Measurements from ENCODE around the gene MYB.
"Not testable (repeated sequence)": the region's sequence is repeated elsewhere in the genome, so short reads cannot be mapped to it uniquely, and the experiment has no call there.

Gene MYB

GRCh38 chr6:135164387-135164786, 16.7 kb upstream of the MYB start:
- H3K4me1 ChIP-seq (ENCODE audit: control insufficient read depth, insufficient read depth, low read length); H3K4me3 ChIP-seq (ENCODE audit: low read depth, low read length); H3K36me3 ChIP-seq (ENCODE audit: control insufficient read depth, insufficient read depth, low read length); H3K9me3 ChIP-seq (ENCODE audit: control insufficient read depth, insufficient read depth, low read length); H3K27me3 ChIP-seq (ENCODE audit: control insufficient read depth, insufficient read depth, low read length); H3K9ac ChIP-seq (ENCODE audit: low read depth, low read length); H3K27ac ChIP-seq (ENCODE audit: low read depth, low read length): not testable (repeated sequence)

GRCh38 chr6:135165031-135165430, 16.1 kb upstream of the MYB start:
- Histone ChIP-seq H3K36me3 (ENCODE audit: control insufficient read depth, insufficient read depth, low read length) (no peaks in the 10 kb centered on the region), H3K9ac (ENCODE audit: low read depth, low read length) (no peak overlapping the region), H3K27ac (ENCODE audit: low read depth, low read length) (no peak overlapping the region), H3K4me1 (ENCODE audit: control insufficient read depth, insufficient read depth, low read length) (no peaks in the 10 kb centered on the region), H3K9me3 (ENCODE audit: control insufficient read depth, insufficient read depth, low read length) (no peaks in the 10 kb centered on the region), H3K27me3 (ENCODE audit: control insufficient read depth, insufficient read depth, low read length) (no peaks in the 10 kb centered on the region), H3K4me3 (ENCODE audit: low read depth, low read length) (no peak overlapping the region)

- no peak overlapping the region for H3K9ac ChIP-seq (ENCODE audit: low read depth, low read length)
- no peaks in the 10 kb centered on the region for H3K27me3 ChIP-seq (ENCODE audit: control insufficient read depth, insufficient read depth, low read length)
- no peaks in the 10 kb centered on the region for H3K36me3 ChIP-seq (ENCODE audit: control insufficient read depth, insufficient read depth, low read length)
- H3K27ac ChIP-seq (ENCODE audit: low read depth, low read length), result no peak overlapping the region
- no peaks in the 10 kb centered on the region for H3K9me3 ChIP-seq (ENCODE audit: control insufficient read depth, insufficient read depth, low read length)
- no peaks in the 10 kb centered on the region for H3K4me1 ChIP-seq (ENCODE audit: control insufficient read depth, insufficient read depth, low read length)
- no peak overlapping the region for H3K4me3 ChIP-seq (ENCODE audit: low read depth, low read length)
These were observed 14.6 kb upstream of the MYB start for GRCh38 chr6:135166515-135166914.

- Histone ChIP-seq H3K4me1 (ENCODE audit: control insufficient read depth, insufficient read depth, low read length) (no peaks in the 10 kb centered on the region), H3K27me3 (ENCODE audit: control insufficient read depth, insufficient read depth, low read length) (no peaks in the 10 kb centered on the region), H3K9me3 (ENCODE audit: control insufficient read depth, insufficient read depth, low read length) (no peaks in the 10 kb centered on the region), H3K36me3 (ENCODE audit: control insufficient read depth, insufficient read depth, low read length) (no peaks in the 10 kb centered on the region), H3K9ac (ENCODE audit: low read depth, low read length) (no peak overlapping the region), H3K27ac (ENCODE audit: low read depth, low read length) (no peak overlapping the region), H3K4me3 (ENCODE audit: low read depth, low read length) (no peak overlapping the region)
These were observed 13.5 kb upstream of the MYB start for GRCh38 chr6:135167617-135168016.

GRCh38 chr6:135168766-135169165, 12.3 kb upstream of the MYB start:
- Histone ChIP-seq H3K36me3 (ENCODE audit: control insufficient read depth, insufficient read depth, low read length) (no peaks in the 10 kb centered on the region), H3K27ac (ENCODE audit: low read depth, low read length) (no peak overlapping the region), H3K4me3 (ENCODE audit: low read depth, low read length) (no peak overlapping the region), H3K27me3 (ENCODE audit: control insufficient read depth, insufficient read depth, low read length) (no peaks in the 10 kb centered on the region), H3K9ac (ENCODE audit: low read depth, low read length) (no peak overlapping the region), H3K4me1 (ENCODE audit: control insufficient read depth, insufficient read depth, low read length) (no peaks in the 10 kb centered on the region), H3K9me3 (ENCODE audit: control insufficient read depth, insufficient read depth, low read length) (no peaks in the 10 kb centered on the region)

DNA sequence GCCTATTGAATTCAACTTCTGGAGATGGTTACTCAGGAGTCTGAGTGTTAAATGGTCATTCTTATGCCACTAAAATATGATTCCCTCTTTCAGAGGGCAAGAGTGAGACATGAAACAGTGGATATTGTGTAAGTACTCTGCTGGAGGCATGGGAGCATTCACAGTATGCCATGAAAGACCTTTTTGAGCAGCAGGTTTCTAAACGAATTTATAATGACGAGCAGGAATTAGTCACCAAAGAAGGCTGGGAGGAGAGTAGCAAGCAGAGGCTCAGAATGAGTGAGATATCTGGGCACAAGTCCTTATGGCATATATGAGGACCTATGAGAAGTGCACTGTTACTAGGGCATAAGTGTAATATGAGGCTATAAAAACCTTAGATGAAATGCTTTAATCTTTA, 10.9 kb upstream of the MYB start:
- Histone ChIP-seq H3K4me1 (ENCODE audit: control insufficient read depth, insufficient read depth, low read length) (no peaks in the 10 kb centered on the region), H3K36me3 (ENCODE audit: control insufficient read depth, insufficient read depth, low read length) (no peaks in the 10 kb centered on the region), H3K9me3 (ENCODE audit: control insufficient read depth, insufficient read depth, low read length) (no peaks in the 10 kb centered on the region), H3K4me3 (ENCODE audit: low read depth, low read length) (no peak overlapping the region), H3K9ac (ENCODE audit: low read depth, low read length) (no peak overlapping the region), H3K27ac (ENCODE audit: low read depth, low read length) (no peak overlapping the region), H3K27me3 (ENCODE audit: control insufficient read depth, insufficient read depth, low read length) (no peaks in the 10 kb centered on the region)

DNA sequence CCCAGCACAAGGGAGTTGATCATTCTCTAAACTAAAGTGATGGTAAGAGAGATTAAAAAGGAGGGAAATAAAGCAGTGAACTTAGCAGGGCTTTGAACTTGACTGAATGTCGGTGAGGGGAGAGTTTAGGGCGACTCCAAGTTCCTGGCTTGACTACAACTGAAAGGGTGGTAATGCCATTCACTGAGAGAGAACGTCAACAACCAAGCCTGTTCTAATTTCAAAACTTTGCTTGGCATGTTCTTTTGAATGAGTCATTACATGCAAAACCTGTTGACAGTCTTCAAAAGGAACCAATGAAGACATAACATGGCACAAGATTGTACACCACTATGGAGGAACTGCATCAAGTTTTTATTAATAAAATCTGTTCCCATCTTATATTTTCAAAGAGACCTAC, 10.3 kb upstream of the MYB start:
- H3K9me3 ChIP-seq (ENCODE audit: control insufficient read depth, insufficient read depth, low read length), result no peaks in the 10 kb centered on the region
- no peaks in the 10 kb centered on the region for H3K36me3 ChIP-seq (ENCODE audit: control insufficient read depth, insufficient read depth, low read length)
- H3K27ac ChIP-seq (ENCODE audit: low read depth, low read length), result no peak overlapping the region
- H3K4me1 ChIP-seq (ENCODE audit: control insufficient read depth, insufficient read depth, low read length), result no peaks in the 10 kb centered on the region
- no peaks in the 10 kb centered on the region for H3K27me3 ChIP-seq (ENCODE audit: control insufficient read depth, insufficient read depth, low read length)
- no peak overlapping the region for H3K9ac ChIP-seq (ENCODE audit: low read depth, low read length)
- no peak overlapping the region for H3K4me3 ChIP-seq (ENCODE audit: low read depth, low read length)

DNA sequence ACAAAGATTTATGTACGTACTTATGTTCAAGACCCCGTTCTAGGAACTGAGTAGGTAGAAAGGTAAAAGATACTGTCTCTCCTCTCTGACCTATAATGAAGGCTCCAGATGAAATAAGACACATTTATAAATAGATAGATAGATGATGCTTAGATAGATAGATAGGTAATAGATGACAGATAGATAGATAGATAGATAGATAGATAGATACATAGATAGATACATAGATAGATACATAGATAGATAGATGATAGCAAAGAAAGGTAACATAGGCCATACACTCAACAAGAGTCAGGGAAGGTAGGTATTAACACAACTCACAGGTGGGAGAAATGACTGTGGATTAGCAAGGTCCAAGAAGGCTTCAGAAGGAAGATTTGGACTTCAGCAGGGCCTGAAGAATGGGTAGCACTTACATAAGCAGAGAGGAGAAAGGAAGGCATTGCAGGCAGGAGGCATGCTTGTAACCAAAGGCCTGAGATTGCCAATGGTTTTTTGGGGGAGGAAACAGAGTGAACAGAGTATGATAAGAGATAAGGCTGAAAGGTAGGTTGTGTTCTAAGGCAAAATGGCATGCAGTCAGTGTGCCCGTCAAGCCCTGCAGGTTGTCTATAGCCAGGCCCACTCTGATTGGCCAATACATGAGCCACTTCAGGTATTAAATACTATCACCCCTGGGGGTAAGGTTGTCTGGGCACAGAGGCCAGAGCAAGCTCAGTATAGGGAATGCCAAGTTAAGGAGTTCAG, 7.7 kb upstream of the MYB start:
- Histone ChIP-seq H3K4me3 (ENCODE audit: low read depth, low read length) (no peak overlapping the region), H3K27me3 (ENCODE audit: control insufficient read depth, insufficient read depth, low read length) (no peaks in the 10 kb centered on the region), H3K4me1 (ENCODE audit: control insufficient read depth, insufficient read depth, low read length) (no peaks in the 10 kb centered on the region), H3K9ac (ENCODE audit: low read depth, low read length) (no peak overlapping the region), H3K27ac (ENCODE audit: low read depth, low read length) (no peak overlapping the region), H3K9me3 (ENCODE audit: control insufficient read depth, insufficient read depth, low read length) (no peaks in the 10 kb centered on the region), H3K36me3 (ENCODE audit: control insufficient read depth, insufficient read depth, low read length) (no peaks in the 10 kb centered on the region)

GRCh38 chr6:135173989-135174484, 7.1 kb upstream of the MYB start:
- no peaks in the 10 kb centered on the region for H3K4me1 ChIP-seq (ENCODE audit: control insufficient read depth, insufficient read depth, low read length)
- H3K4me3 ChIP-seq (ENCODE audit: low read depth, low read length), result no peak overlapping the region
- no peaks in the 10 kb centered on the region for H3K9me3 ChIP-seq (ENCODE audit: control insufficient read depth, insufficient read depth, low read length)
- H3K27ac ChIP-seq (ENCODE audit: low read depth, low read length), result no peak overlapping the region
- H3K9ac ChIP-seq (ENCODE audit: low read depth, low read length), result no peak overlapping the region
- no peaks in the 10 kb centered on the region for H3K36me3 ChIP-seq (ENCODE audit: control insufficient read depth, insufficient read depth, low read length)
- H3K27me3 ChIP-seq (ENCODE audit: control insufficient read depth, insufficient read depth, low read length), result peaks cover 3% of the 10 kb centered on the region

GRCh38 chr6:135176058-135176457, 5.0 kb upstream of the MYB start:
- Histone ChIP-seq H3K27me3 (ENCODE audit: control insufficient read depth, insufficient read depth, low read length) (peaks cover 8% of the 10 kb centered on the region), H3K36me3 (ENCODE audit: control insufficient read depth, insufficient read depth, low read length) (no peaks in the 10 kb centered on the region), H3K4me3 (ENCODE audit: low read depth, low read length) (no peak overlapping the region), H3K9ac (ENCODE audit: low read depth, low read length) (no peak overlapping the region), H3K9me3 (ENCODE audit: control insufficient read depth, insufficient read depth, low read length) (no peaks in the 10 kb centered on the region), H3K4me1 (ENCODE audit: control insufficient read depth, insufficient read depth, low read length) (no peaks in the 10 kb centered on the region), H3K27ac (ENCODE audit: low read depth, low read length) (no peak overlapping the region)

- Histone ChIP-seq H3K36me3 (ENCODE audit: control insufficient read depth, insufficient read depth, low read length) (no peaks in the 10 kb centered on the region), H3K9ac (ENCODE audit: low read depth, low read length) (no peak overlapping the region), H3K27ac (ENCODE audit: low read depth, low read length) (no peak overlapping the region), H3K4me3 (ENCODE audit: low read depth, low read length) (no peak overlapping the region), H3K27me3 (ENCODE audit: control insufficient read depth, insufficient read depth, low read length) (peaks cover 8% of the 10 kb centered on the region), H3K4me1 (ENCODE audit: control insufficient read depth, insufficient read depth, low read length) (no peaks in the 10 kb centered on the region), H3K9me3 (ENCODE audit: control insufficient read depth, insufficient read depth, low read length) (no peaks in the 10 kb centered on the region)
These were observed 4.6 kb upstream of the MYB start for GRCh38 chr6:135176464-135176863.

Data from HUES48 (cell line).